Pancreas (tissue), 10 donors: ENCODE data around the gene TMEM37. TPM values are rescaled to one million over a fixed set of nuclear protein-coding genes. Genes with fewer than 3 reads are reported as not detected.

Experiments
- ATAC-seq, 4 donors: fragments of 200-7000 bp; cut with Tn5 transposase; one replicate each; pipeline versions ENCODE4 v1.8.0 to v1.9.1; 2020; ENCODE audit warnings: mild to moderate bottlenecking in 4 of 4, moderate library complexity in 4 of 4
- DNase-seq, 6 donors: peaks; one replicate each; pipeline ENCODE4 v3.0.0-alpha.2; 2020
- FAIRE-seq: peaks from 2 replicates; lab custom pipeline; 2012; peaks lifted over from hg19 to GRCh38; lab: Jason Lieb, UNC
- H3K27ac ChIP-seq, 4 donors: fragments of 200-600 bp; sonication (generic); 1 replicate in 3 of 4; 2 replicates in 1 of 4; pipeline versions ENCODE4 v1.5.0 to v1.8.0; 2020
- H3K27me3 ChIP-seq, 4 donors: fragments of 200-600 bp; one replicate each; pipeline ENCODE4 v1.8.0; 2021
- H3K36me3 ChIP-seq, 3 donors: fragments of 200-600 bp; sonication (generic) in 1 of 3; one replicate each; pipeline versions ENCODE4 v1.5.0 to v1.8.0; 2020 to 2021
- H3K4me1 ChIP-seq, 3 donors: fragments of 200-600 bp; one replicate each; pipeline ENCODE4 v1.8.0; 2021
- H3K4me3 ChIP-seq, 4 donors: fragments of 200-600 bp; sonication (generic) in 2 of 4; one replicate each; pipeline versions ENCODE4 v1.5.0 to v1.8.0; 2020 to 2021
- H3K9me3 ChIP-seq, 4 donors: fragments of 200-600 bp; one replicate each; pipeline ENCODE4 v1.8.0; 2021
- WGBS, 2 donors: extraction: QIAGEN DNeasy Blood & Tissue Kit; methylation state at CpG; one replicate each; pipeline ENCODE4 v1.1.7; 2013; 5-methylcytosine and 5-hydroxymethylcytosine counted together
- intact Hi-C, 3 donors: fragments of 100-400 bp; cut with DNase I; formaldehyde crosslinking; loops; one replicate each; pipeline versions ENCODE4 v1.11.1 to v1.14.2; 2022
- polyA plus RNA-seq, 2 donors: library from polyadenylated mRNA; stranded (reverse); fragments of 200-250 nt; gene quantifications; one replicate each; pipeline ENCODE4 v1.2.3, GENCODE V29; 2013
- total RNA-seq, 6 donors: library from RNA; stranded (reverse); fragmentation: NEBNext Ultra II Directional in 4 of 6; extraction: Animal tissue kit (Norgen Biotek cat#: 25700) in 4 of 6; gene quantifications; one replicate each; pipeline versions ENCODE4 v1.2.1 to v1.2.4, GENCODE V29; 2021 to 2023
- TF ChIP-seq, protein P1 (sequence below), 4 donors: fragments of 200-600 bp; sonication (generic) in 3 of 4; IDR thresholded peaks; one replicate each; pipeline versions ENCODE4 v1.5.0 to v1.8.0; 2021; ENCODE audit warnings: antibody characterized with exemption in 4 of 4
- donor health status: healthy with polysubstance abuse.
- donor health status: DM: no; HTN: no; CAD: no; lungs with moderate emphysema.
- donor health status: DM: no; HTN: no; CAD: no.
- donor health status: control.
- donor health status: control.
- donor health status: Bipolar disorder and iron deficiency.
- donor health status: DM: yes; HTN: yes; CAD: no.
- donor health status: DM: no; HTN: no; CAD: no.
- donor health status: DM: no; HTN: no; CAD: no.
- donor health status: DM: yes; HTN: yes; CAD: no.

Gene TMEM37
- total and polyA plus RNA-seq, 8 donors: 5.2 to 25.3 (median 10.3) TPM

DNA sequence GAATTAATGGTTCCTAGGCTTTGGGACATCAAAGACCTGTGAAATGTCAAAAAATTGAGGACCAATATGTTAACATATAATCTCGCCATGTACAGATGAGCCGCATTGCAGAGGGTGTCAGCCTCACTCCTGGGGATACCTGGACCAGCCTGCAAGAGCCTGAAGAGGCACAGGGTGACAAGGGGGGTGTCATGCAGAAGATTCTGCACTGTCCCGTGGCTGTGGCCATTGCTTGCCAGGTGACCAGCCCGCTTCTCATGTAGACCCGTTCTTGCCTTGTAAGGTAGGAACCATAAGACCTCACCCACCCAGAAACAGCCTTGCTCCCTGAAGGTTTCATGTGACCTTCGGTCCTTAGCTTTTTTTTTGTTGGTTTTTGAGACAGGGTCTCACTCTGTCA is 37.5 kb downstream of the TMEM37 start:
- H3K27ac ChIP-seq: no peak overlapping the region
- ATAC-seq (no peak), DNase-seq (no peak), FAIRE-seq (no peak)
- no peaks in the 10 kb centered on the region for H3K36me3 ChIP-seq
- H3K4me1 ChIP-seq: no peaks in the 10 kb centered on the region
- 88 to 91% methylated on average over 6 of the region's 6 CpGs for WGBS, 2 donors
- no peaks in the 10 kb centered on the region for H3K27me3 ChIP-seq
- TF ChIP-seq, protein P1, sequence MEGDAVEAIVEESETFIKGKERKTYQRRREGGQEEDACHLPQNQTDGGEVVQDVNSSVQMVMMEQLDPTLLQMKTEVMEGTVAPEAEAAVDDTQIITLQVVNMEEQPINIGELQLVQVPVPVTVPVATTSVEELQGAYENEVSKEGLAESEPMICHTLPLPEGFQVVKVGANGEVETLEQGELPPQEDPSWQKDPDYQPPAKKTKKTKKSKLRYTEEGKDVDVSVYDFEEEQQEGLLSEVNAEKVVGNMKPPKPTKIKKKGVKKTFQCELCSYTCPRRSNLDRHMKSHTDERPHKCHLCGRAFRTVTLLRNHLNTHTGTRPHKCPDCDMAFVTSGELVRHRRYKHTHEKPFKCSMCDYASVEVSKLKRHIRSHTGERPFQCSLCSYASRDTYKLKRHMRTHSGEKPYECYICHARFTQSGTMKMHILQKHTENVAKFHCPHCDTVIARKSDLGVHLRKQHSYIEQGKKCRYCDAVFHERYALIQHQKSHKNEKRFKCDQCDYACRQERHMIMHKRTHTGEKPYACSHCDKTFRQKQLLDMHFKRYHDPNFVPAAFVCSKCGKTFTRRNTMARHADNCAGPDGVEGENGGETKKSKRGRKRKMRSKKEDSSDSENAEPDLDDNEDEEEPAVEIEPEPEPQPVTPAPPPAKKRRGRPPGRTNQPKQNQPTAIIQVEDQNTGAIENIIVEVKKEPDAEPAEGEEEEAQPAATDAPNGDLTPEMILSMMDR (IDR thresholded peaks at IDR 0.05): no peak
- intact Hi-C loops: no loop called here
- H3K4me3 ChIP-seq: no peak overlapping the region
- no peaks in the 10 kb centered on the region for H3K9me3 ChIP-seq

DNA sequence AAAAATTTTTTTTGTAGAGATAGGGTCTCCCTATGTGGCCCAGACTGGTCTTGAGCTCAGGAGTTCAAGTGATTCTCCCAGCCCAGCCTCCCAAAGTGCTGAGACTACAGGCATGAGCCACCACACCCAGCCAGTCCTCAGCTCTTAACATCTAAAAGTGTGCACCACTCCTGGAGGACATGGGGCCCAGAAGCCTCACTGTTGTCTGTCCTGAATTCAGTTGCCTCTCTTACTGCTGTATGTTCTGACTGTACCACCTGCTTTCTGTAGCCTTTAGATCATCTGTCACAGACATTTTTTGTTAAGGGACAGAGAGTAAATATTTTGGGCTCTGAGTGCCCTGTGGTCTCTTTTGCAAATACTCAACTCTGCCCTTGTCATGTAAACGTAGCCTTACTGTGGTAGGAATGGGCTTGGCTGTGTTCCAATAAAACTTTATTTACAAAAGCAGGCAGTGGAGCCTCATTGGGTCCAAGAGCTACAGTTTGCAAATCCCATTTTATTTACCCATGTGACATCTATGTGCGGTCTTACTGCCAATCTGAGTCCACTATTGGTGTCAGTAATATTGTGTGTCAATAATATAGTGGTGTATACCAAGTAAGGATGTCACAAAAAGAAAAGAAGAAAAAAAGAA is 38.1 kb downstream of the TMEM37 start:
- intact Hi-C loops: loop anchor here in 2 of 3 donors (5.0 to 10.0 kb wide), 2 partner anchors 62 to 455 kb away; no protein-coding TSS in a partner anchor
- TF ChIP-seq, protein P1 (IDR thresholded peaks at IDR 0.05): no peak
- H3K4me3 ChIP-seq: no peak overlapping the region
- ATAC-seq (no peak), DNase-seq (no peak), FAIRE-seq (no peak)
- no peaks in the 10 kb centered on the region for H3K27me3 ChIP-seq
- no peaks in the 10 kb centered on the region for H3K36me3 ChIP-seq
- no peaks in the 10 kb centered on the region for H3K9me3 ChIP-seq
- H3K27ac ChIP-seq: no peak overlapping the region
- H3K4me1 ChIP-seq: no peaks in the 10 kb centered on the region
- 4 to 29% methylated on average over 2 of the region's 2 CpGs for WGBS, 2 donors

DNA sequence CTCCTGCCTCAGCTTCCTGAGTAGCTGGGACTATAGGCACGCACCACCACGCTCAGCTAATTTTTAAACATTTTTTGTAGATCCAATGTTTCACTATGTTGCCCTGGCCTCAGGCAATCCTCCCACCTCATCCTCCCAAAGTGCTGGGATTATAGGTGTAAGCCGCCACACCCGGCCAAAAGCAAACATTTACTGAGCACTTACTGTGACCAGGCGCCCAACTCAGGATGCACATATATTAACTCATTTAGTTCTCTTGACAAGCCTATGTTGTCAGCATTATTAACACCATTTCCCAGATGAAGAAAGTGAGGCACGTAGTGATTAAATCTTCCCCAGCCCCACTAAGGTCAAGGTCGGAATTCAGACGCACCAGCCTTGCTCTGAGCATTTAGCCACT is 41.1 kb downstream of the TMEM37 start:
- TF ChIP-seq, protein P1 (IDR thresholded peaks at IDR 0.05): no peak
- WGBS, 2 donors: 87 to 92% methylated on average over 8 of the region's 8 CpGs
- FAIRE-seq (no peak), DNase-seq (no peak), ATAC-seq (no peak)
- no peaks in the 10 kb centered on the region for H3K9me3 ChIP-seq
- no peaks in the 10 kb centered on the region for H3K36me3 ChIP-seq
- H3K27me3 ChIP-seq: no peaks in the 10 kb centered on the region
- H3K4me1 ChIP-seq: peaks cover 0 to 3% (median 0%) of the 10 kb centered on the region in 3 donors
- H3K4me3 ChIP-seq: no peak overlapping the region
- intact Hi-C loops: loop anchor here in 2 of 3 donors (5.0 to 10.0 kb wide), 2 partner anchors 65 to 458 kb away; no protein-coding TSS in a partner anchor
- no peak overlapping the region for H3K27ac ChIP-seq

DNA sequence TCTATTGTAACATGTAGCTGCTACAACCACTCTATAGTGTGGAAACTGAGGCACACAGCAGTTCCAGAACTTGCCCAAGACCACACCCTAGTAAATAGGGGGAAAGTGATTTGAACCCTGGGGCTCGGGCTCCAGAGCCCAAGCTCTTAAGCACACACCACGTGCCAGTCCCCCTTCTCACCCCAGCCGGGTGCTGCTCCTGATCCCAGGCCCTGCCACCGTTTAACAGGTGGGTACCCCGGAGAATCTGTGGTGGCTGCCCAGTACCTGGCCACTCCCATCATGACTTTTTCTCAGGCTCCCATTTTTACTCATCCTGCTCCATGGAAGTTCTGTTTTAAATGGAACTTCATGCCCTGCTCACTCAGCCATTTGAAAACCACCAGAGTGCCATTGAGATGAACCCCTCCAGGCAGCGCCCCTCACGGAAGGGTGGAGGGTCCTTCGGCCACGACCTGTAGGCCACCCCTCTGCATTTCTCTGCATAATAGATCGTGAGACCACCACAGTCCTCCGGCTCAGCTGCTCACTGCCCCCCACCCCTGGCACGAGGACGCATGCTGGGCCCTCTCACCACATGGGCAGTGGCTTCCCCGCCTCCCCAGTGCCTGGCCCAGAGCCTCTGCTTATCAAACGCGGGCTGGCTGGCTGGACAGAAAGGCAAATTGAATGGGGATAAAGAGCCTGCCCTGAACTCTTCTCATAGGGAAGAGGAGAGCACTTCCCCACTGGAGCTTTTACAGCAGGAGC is 42.1 kb downstream of the TMEM37 start:
- peak in 1 of 6 donors; percentile 32 for DNase-seq
- intact Hi-C loops: loop anchor here in 2 of 3 donors (5.0 to 10.0 kb wide), 2 partner anchors 66 to 459 kb away; no protein-coding TSS in a partner anchor
- no peak for FAIRE-seq

More for the DNA sequence above, 42.1 kb downstream of the TMEM37 start:
- H3K9me3 ChIP-seq: no peaks in the 10 kb centered on the region
- no peaks in the 10 kb centered on the region for H3K36me3 ChIP-seq
- TF ChIP-seq, protein P1 (IDR thresholded peaks at IDR 0.05): no peak
- no peak overlapping the region for H3K4me3 ChIP-seq
- no peaks in the 10 kb centered on the region for H3K27me3 ChIP-seq
- no peak for ATAC-seq
- H3K4me1 ChIP-seq: peaks cover 0 to 3% (median 0%) of the 10 kb centered on the region in 3 donors
- 77 to 80% methylated on average over 16 of the region's 16 CpGs for WGBS, 2 donors
- no peak overlapping the region for H3K27ac ChIP-seq
